Measurements from ENCODE around the gene CXCL12.
A peak's percentile ranks its signal among the peaks of the same experiment; 100 is the strongest.

CXCL12 gene

DNA sequence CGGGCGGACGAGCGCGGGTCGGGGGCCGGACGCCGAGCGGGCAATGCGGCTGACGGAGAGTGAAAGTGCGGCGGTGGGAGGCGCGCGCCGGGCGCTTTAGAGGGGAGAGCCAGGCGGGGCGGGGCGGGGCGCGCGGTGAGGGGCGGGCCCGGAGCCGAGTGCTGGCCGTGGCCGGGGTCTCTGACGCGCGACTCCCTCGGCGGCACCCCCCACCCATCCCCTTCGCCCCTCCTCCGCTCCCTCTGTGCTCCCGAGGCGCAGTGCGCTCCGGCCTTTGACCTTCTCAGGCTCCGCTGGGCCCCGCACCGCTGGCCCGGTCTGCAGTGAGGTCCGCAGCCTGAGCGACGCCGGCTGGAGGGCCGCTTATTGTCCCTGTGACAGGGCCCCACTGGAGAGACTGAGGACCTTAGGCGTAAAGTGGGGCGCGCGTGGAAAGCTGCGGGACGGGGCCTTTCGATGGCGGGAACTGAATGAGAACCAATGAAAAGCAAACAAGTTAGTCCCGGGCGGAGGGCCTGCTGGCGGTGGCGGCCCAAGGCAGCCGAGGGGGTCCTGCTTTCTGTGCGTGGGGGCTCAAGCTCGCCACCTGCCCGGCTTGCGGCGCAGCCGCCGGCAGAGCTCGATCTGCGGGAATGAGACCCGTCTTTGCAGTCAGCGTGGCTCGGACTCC, at the start of gene CXCL12:
Gene CXCL12, minus strand, starts transcription at position 72 of the 670 bp plus-strand sequence. CDS start 92 bp downstream, outside the sequence.
- no peak for DNase-seq

DNA sequence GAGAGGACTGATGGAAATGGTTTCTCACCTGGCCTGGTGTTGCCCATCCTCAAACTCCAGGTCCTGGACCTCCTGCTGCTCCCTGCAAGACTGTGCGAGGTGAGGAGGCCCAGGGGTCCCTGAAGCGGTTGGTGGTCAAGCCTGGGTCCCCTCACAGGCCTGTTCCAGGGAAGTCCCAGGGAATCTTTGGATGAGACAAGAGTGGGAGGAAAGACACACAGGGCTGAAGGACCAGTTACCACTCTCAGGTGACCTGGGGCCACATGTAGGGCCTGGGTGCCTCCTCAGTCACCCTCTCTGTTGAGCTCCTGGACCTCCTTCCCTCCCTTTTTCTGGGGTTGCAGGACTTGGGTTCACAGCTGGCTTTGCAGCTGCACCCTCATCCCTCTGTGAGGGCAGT, 42.6 kb upstream of the CXCL12 start:
- DNase-seq, result no peak

DNA sequence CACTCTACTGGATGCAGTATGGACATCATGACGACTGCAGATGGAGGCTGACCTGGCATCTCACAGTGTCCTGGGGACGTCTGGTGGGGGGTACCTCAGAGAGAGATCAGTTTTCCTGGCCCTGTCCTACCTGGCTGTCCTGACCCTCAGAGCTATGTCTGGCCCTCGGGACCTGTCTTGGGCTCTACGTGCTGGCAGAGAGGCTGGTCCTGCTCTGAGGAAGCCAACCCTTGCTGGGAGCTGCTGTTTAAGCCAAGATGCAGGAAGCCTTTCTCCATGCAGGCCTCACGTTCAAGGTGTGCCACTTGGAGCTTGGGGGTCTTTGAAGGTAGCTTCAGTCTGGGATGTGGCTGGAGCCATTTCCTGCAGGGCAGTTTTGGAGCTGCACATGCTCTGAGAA, 42.1 kb upstream of the CXCL12 start:
- DNase-seq, result no peak

DNA sequence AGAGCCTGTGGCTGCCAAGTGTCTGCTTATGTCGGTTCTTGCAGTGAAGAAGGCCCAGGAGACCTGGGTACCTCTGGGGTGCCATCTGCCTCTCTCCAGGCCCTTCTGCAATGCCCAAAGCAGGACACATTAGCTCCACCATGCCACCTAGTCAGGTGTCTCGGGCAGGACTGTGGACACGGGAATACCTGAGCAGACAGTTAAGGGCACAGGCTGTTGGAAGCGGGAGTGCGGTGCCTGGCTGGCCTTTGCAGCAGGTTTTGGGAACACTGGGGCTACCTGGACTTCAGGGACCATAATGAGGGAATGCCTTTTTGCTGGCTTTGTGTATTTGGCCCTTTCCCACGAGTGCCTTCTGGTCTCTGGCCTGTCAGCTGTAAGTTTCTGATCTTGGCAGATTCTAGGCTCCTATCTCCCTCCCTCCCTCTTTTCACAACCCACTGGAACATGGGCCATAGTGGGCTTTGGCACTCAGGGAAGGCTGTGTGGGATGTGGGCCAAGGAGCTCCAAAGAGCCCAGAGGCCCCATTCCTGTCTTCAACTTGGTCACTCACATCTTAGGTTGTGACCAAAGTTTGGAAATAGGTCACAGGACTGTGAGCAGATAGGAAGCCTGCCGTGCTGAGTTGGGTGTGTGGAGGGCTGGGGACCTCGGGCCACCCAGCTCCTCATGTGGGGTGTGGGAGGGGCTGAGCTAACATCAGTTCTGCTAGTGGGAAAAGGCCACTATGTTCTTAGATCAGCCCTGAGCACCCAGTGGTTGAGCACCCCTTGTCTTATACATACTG, 41.5 kb upstream of the CXCL12 start:
- no peak for DNase-seq

DNA sequence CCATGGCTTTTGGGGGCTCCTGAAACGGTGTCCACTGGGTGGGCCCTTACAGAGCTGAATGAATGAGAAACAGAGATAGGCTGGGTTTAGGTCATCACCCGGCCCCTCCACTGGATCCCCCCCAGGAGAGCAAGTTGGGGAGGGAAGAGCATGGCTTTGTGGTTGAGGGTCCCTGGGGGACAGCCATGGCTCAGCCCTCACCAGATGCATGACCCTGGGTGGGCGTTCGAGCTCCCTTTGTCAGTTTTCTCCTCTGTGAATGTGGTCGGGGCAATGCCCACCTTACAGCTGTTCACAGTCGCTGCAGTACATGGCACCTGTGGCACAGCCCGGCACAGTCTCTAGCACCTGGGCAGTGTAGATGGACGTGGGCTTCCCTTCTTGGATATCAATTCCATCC, 40.6 kb upstream of the CXCL12 start:
- DNase-seq, result no peak

DNA sequence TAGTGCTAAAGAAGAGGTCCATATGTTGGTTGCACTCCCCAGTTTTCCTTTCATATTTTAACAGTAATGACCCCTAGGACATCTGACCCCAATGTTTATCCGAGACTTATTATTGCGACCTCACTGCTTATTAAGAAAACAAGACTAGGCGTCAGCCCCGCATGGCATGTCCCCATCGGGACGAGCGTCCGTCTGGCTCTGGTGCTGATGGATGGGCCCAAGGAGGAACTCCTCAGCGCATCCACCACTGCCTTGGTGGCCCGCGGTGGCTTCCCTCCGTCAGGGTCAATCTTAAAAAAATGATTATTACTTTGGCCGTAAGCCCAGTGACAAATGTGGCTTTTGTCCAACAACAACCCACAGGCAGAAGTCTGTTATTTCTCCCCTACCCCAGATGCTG, 40.1 kb upstream of the CXCL12 start:
- no peak for DNase-seq

DNA sequence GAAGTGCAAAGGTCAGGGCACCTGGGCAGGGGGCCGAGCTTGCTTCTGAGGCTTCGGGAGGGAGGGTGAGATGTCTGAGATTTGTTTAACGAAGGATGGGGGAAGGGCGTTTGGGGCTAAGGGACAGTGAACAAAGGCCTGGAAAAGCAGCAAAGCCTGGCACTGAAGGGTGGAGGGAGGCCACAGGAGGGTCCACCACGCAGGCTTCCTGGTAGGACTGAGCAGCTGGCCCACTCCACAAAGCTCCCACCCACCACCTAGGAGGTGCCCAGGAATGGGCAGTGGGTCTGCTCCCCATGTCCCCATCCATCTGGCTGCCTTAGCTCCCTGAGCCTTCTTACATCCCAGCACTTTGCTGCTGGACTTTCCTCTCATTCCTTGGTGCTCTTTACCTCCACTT, 39.4 kb upstream of the CXCL12 start:
- no peak for DNase-seq

DNA sequence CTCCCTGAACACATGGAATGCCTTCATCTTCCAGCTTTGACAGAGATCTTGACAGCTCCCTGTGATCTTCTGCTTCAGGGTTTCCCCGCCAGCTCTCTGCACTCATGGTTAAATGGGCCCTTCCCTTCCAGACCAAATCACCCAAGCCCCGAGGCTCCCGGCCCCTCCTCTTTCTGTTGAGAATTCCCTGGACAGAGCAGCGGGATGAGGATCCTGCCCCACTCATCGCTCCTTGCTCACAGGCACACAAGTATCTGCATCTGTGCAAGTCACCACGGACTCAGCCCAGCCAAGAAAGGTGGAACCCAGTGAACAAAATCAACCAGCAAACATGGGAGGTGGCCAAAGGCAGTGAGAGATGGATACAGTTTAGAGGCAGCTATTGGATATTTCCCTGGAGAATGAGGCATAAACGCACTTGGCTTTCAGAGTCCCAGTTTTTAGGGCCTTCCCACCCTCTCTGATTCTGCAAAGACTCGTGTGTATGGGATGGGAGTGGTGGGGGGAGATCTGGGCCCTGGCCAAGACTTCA, 37.7 kb upstream of the CXCL12 start:
- DNase-seq, result no peak

DNA sequence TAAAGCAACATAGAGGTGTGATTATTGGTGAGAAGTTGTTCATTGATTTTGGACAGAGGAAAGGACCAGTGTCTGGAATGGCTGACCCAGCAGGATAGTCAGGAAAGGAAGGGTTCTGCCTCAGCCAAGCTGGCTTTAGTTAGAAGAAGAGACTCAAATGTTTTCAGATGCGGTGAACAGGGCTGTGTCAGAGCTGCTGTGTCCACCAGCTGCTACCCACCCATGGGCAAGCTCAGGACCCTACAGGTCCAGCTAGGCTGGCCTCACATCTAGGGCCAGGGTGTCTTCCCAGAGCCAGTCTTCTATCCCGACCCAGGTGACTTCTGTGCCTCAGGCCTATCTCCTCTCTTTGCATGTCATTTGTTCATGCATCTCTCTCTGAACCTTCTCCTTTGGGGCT, 37.3 kb upstream of the CXCL12 start:
- no peak for DNase-seq

DNA sequence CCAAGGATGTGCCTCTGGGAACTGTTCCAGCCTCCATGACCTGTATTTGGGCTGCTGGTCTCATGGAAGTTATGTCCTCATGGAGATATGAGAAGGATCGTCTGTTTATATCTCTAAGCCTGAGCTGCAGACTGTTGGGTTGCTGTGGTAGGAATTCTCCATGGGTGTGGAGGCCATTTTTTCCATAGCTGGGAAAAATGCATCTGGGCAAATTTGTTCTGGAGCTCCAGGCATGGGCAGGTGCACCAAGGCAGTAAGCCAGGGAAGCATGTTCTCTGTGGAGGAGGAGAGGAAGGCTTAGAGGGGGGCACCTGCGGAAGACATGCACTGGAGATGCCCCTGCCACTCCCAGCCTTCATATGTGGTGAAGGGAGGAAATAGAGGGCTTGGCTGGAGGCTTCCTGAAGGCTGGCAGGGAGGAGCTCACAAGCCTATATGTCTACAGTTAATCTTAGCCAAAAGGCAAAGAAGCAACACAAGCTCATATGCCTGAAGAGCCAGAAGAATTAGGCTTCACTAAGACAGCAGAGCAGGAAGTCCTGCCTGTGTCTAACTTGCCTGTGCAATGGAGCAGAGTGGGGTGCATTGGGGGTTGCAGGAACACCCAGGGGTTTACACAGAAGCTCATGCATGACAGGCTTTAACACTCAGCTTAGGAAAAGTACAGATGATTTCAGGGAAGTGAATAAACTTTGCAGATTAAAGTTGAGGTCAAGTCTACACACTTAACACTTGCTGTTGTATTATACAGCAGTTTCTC, 35.1 kb upstream of the CXCL12 start:
- no peak for DNase-seq

DNA sequence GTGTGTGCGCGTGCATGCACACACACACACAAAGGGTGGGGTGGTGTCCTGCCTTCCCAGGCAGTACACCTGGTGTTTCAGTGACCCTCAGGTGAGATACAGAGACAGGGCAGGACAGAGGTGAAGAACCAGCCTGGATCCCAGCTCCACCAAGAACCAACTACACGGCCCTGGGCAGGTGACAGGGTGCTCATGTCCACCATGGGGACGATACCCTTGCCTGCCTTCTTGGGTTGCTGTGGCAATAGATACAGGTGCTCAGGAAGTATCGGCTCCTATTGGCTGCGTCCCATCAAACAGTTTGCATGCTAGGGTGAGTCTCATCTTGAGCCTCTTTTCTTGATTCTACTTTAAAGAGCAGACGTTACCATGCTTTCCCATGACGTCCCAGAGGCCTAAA, 33.7 kb upstream of the CXCL12 start:
- DNase-seq, result no peak

DNA sequence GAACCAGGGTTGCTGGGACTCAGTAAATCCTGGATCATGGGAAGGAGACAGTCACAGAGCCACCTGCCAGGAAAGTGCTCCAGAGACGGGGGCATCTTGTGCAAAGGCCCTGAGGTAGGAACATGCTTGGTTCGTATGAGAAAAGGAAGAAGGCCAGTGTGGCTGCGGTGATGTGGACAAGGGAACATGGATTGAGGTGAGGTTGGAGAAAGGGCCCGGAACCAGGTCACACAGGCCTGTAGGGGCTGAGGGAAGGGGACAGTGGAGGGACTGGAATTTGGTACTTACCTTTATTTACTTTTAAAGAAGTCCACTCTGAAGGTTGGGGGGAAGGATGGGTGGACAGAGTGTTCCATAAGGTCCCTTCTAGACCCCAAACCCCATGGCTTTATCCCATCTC, 32.9 kb upstream of the CXCL12 start:
- no peak for DNase-seq

DNA sequence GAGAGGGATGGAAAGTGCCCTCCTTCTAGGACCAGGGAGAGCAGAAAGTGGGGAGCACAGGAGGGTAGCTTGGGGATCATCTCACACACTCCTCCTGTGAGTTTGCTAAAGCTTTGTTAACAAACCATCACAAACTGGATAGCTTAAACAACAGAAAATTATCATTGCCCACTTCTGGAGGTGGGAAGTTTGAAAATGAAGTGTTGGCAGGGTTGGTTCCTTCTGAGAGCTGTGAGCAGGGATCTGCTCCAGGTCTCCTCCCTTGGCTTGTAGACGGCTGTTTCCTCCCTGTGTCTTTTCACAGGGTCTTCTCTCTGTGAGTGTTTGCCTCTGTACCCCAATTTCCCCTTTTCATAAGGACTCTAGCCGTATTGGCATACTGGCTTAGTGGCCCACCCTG, 32.0 kb upstream of the CXCL12 start:
- DNase-seq, result no peak

DNA sequence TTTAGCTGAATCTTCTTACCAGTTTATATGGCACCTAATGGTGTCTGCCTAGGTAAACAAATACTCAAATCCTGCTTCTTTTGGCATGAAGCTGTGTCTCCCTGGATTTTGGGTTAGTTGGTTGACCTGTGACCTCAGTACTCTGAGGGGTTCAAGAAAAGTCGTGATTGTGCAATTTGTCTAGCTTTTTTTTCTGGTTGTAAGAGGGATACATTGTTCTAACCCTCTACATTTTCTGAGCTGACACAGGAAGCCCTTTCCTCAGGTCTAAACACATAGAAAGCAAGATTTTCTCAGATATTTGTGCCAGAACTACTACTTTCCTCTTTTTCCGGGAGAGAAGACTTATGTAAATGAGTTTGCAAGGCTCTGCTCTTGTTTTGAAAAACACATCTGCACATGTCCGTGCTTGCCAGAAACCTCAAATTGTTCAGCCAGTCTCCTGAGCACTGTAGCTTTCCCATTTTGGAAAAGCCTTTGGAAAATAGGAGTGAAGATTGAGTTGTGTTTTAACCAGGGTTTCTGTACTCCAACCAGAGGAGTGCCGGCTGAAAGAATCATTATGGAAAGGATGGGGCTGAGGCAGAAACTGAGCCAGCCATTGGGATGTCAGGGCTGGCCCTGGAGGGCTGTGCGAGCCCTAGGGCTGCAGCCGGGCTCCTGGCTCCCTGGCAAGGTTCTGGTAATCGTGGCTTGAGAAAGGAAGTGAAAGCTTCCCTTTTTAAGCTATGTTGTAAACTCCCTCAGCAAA, 31.3 kb upstream of the CXCL12 start:
- peak; percentile 11 for DNase-seq

DNA sequence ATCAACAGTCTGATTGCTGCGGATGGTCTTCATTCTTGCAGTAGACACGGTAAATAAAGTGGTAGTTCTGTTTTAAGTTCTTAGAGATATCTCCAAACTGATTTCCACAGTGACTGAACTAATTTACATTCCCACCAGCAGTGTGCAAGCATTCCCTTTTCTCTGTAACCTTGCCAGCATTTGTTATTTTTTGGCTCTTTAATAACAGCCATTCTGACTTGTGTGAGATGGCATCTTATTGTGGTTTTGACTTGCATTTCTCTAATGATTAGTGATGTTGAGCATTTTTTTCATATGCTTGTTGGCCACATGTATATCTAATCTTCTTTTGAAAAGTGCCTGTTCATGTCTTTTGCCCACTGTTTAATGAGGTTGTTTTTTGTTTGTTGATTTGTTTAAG, 30.2 kb upstream of the CXCL12 start:
- DNase-seq, result no peak

DNA sequence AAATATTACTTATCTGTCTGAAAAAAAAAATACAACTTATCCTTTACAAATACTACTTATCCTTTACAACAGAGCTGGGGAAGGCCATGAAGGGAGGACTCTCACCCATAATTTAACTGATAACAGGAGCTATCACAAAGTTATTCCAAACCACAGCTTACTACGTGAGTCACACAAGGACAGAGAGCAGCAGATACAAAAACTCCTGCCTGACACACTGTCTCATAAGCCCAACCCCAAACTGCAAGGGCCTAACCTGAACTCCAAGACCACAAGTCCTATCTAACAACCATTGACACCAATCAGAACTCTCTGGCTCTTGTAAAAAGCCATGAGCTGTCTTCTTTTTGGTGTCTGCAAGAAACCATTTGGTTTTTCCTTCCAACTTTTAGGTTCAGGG, 28.5 kb upstream of the CXCL12 start:
- DNase-seq, result no peak

DNA sequence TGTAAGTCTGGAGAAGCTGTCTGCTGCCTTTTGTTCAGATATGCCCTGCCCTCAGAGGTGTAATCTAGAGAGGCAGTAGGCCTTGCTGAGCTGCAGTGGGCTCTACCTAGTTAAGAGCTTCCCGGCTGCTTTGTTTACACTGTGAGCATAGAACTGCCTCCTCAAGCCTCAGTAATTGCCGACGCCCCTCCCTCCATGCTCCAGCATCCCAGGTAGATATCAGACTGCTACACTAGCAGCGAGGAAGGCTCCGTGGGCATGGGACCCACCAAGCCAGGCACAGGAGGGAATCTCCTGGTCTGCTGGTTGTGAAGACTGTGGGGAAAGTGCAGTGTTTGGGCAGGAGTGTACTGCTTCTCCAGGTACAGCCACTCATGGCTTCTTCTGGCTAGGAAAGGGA, 26.4 kb upstream of the CXCL12 start:
- no peak for DNase-seq

DNA sequence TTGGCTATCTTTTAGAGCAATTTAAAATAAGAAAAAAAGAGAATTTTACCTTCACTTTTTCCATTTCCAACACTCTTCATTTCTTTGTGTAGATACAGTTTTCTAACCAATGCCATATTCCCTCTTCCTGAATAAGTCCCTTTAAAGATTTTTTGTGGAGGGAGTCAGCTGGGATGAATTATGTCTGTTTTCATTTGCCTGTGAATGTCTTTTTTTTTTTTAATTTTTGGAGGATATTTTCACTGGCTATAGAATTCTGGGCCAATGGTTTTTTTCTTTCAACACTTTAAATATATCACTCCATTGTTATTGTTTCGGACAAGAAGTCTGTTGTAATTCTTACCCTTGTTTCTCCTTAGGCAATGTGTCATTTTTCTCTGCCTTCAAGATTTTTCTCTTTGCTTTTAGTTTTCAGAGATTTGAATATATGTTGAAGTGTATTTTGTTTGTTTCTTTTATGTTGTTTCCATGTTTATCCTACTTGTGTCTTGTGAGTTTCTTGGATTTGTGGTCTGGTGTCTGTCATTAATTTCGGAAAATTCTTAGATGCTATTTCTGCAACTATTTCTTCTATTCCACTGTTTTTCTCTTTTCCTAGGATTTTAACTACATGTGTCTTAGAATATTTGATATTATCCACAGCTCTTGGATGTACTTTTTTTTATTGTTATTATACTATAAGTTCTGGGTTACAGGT, 20.0 kb upstream of the CXCL12 start:
- DNase-seq, result no peak

DNA sequence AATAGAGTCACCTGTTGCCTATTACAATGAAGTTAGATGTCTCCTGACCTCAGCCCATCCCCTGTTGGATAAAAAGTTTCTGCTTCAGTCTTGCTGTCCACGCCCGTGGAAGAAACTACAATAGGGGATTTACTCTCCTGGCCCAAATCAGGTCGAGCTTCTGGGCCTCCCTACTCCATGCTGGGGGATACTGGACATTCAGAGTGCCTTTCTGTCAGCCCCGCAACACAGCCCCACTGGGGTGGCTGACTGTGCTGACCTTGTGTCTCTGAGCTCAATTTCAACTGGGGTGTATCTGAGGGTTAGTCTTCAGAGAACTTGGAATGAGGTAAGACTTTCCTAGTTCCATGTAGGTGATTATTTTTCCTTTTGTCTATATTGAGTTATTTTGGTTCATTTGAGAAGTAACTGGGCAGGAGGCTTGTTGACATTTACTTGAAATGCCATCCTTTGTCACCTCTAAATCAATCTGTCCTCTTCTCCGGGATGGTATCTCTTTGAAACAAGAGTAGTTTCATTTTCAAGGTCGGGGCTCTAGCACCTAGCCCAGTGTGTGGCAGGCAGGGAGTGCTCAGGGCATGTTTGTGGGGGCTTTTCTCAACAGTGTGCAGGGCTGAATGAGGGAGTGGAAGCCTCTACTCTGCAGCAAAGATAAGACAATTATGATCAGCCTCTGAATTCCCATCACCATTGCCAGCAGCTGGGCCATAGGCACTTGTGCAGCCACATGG, 17.7 kb upstream of the CXCL12 start:
- DNase-seq, result no peak

DNA sequence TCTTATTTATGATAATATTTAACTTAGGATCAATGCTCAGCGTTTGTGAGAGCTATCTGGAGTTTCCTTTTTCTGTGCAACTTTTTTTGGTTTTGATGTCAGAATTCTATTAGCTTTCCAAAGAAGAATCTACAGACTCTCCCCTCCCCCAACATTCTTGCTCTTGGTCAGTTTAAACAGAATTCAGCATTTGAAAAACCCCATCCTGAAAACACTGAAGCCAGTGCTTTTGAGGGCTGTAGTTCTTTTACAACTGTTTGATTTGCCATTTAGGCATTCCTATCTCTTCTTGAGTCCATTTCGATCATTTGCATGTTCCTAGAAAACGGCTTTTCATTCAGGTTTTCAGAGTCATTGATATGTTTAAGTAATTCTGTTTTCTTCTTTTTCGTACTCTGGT, 15.6 kb upstream of the CXCL12 start:
- no peak for DNase-seq

DNA sequence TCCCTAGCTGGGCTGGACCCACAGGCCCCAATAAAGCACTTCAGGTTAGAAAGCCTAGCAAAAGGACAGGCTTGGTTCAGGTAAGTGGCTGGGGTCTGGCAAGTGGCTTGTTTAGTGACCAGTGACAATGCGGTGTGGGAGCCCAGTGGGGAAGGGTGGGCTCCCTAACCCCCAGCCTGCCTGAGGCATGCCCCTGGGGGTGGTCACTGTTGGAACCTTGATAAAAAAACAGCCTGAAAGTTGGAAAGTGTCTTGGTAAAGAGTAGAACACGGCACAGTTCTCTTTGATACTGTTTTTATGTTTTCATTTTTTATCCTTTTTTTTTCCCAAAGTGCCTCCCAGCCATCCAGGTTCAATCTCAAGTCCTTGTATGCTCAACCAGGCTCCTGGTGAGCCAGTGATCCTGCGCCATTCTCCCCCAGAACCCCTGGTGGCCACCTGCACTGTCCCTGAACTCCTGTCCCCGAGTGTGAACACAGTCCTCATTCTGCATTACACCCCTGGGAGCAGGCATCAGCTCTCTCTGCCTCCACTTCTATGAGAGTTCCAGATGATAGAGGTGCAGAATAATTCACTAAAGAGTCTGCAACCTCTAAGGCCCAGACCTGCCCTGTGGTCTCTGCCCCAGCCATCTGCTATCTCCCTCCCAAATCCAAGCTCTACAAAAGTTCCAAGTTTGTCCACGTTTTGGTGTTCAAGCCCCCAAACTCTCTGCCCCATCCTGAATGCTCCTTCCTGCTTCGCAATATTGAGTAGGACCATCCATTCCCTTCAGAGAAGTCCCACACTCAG, 15.0 kb upstream of the CXCL12 start:
- no peak for DNase-seq

All from suppressor macrophage treated with lipopolysaccharide for 4 hours (primary cell).